Smooth muscle cell of trachea (primary cell): ENCODE data around the gene SPINK9. TPM values are rescaled to one million over a fixed set of nuclear protein-coding genes. Genes with fewer than 3 reads are reported as not detected.

Experiments
- total RNA-seq: library from RNA; depleted of rRNA; stranded (reverse); fragments of >200 nt; gene quantifications from 2 replicates; pipeline ENCODE4 v1.2.1, GENCODE V29; 2014

The SPINK9 gene
- total RNA-seq: not detected in 2 replicates

GRCh38 chr5:148335259-148335658, at the start of gene SPINK9:
SPINK9 (plus strand) TSS chr5:148335559; CDS start chr5:148335614, 55 bp downstream.

GRCh38 chr5:148312153-148312552, 23.2 kb upstream of the SPINK9 start, which contains the start of gene SPINK7:
SPINK7 (plus strand) TSS chr5:148312423; CDS start chr5:148312484, 61 bp downstream.

GRCh38 chr5:148383564-148384379, 48.4 kb downstream of the SPINK9 start, which contains the start of gene FBXO38:
FBXO38 (plus strand) TSS chr5:148383958; CDS start chr5:148394777, 10,819 bp downstream.

Other genes with a start within 250 kb of the SPINK9 start
- not detected in 2 replicates for gene SPINK14, start 167.0 kb upstream of the SPINK9 start, total RNA-seq
- gene SPINK6, start 132.5 kb upstream of the SPINK9 start, total RNA-seq: not detected in 2 replicates
- gene MARCOL, start 97.0 kb upstream of the SPINK9 start, total RNA-seq: not detected in 2 replicates
- gene SPINK13, start 66.8 kb upstream of the SPINK9 start, total RNA-seq: not detected in 2 replicates
- gene SPINK7, start 23.1 kb upstream of the SPINK9 start, total RNA-seq: not detected in 2 replicates
- 61.7 and 72.3 TPM in 2 replicates for gene FBXO38, start 48.4 kb downstream of the SPINK9 start, total RNA-seq